Measurements from ENCODE around the gene MSTN. TPM values are rescaled to one million over a fixed set of nuclear protein-coding genes. Genes with fewer than 3 reads are reported as not detected.

Gene MSTN
- polyA plus RNA-seq, 1 donor from 2014 or later, result 1.2 TPM

- H3K9me2 ChIP-seq (ENCODE audit: insufficient read depth, low read length), result no peaks in the 10 kb centered on the region
- no peaks in the 10 kb centered on the region for H3K36me3 ChIP-seq (ENCODE audit: insufficient read depth, low read length)
- no peaks in the 10 kb centered on the region for H3F3A ChIP-seq (ENCODE audit: insufficient read depth, low read length, poor library complexity, severe bottlenecking)
- peak overlapping the region; percentile 37 for H3K4me2 ChIP-seq (ENCODE audit: low read length)
- peak; percentile 77 for TF ChIP-seq POLR2AphosphoS5 (IDR thresholded peaks at IDR 0.05)
- TF ChIP-seq, protein P1, sequence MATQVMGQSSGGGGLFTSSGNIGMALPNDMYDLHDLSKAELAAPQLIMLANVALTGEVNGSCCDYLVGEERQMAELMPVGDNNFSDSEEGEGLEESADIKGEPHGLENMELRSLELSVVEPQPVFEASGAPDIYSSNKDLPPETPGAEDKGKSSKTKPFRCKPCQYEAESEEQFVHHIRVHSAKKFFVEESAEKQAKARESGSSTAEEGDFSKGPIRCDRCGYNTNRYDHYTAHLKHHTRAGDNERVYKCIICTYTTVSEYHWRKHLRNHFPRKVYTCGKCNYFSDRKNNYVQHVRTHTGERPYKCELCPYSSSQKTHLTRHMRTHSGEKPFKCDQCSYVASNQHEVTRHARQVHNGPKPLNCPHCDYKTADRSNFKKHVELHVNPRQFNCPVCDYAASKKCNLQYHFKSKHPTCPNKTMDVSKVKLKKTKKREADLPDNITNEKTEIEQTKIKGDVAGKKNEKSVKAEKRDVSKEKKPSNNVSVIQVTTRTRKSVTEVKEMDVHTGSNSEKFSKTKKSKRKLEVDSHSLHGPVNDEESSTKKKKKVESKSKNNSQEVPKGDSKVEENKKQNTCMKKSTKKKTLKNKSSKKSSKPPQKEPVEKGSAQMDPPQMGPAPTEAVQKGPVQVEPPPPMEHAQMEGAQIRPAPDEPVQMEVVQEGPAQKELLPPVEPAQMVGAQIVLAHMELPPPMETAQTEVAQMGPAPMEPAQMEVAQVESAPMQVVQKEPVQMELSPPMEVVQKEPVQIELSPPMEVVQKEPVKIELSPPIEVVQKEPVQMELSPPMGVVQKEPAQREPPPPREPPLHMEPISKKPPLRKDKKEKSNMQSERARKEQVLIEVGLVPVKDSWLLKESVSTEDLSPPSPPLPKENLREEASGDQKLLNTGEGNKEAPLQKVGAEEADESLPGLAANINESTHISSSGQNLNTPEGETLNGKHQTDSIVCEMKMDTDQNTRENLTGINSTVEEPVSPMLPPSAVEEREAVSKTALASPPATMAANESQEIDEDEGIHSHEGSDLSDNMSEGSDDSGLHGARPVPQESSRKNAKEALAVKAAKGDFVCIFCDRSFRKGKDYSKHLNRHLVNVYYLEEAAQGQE (IDR thresholded peaks at IDR 0.05; ENCODE audit: borderline replicate concordance), result peak; percentile 24
- no peak for TF ChIP-seq RAD21 (conservative IDR thresholded peaks at IDR 0.05)
- peak; percentile 54 for TF ChIP-seq EP300 (conservative IDR thresholded peaks at IDR 0.05; ENCODE audit: poor library complexity, severe bottlenecking)
- TF ChIP-seq, protein P2, sequence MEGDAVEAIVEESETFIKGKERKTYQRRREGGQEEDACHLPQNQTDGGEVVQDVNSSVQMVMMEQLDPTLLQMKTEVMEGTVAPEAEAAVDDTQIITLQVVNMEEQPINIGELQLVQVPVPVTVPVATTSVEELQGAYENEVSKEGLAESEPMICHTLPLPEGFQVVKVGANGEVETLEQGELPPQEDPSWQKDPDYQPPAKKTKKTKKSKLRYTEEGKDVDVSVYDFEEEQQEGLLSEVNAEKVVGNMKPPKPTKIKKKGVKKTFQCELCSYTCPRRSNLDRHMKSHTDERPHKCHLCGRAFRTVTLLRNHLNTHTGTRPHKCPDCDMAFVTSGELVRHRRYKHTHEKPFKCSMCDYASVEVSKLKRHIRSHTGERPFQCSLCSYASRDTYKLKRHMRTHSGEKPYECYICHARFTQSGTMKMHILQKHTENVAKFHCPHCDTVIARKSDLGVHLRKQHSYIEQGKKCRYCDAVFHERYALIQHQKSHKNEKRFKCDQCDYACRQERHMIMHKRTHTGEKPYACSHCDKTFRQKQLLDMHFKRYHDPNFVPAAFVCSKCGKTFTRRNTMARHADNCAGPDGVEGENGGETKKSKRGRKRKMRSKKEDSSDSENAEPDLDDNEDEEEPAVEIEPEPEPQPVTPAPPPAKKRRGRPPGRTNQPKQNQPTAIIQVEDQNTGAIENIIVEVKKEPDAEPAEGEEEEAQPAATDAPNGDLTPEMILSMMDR (IDR thresholded peaks at IDR 0.05; ENCODE audit: poor library complexity, severe bottlenecking), result no peak
- TF ChIP-seq SMC3 (conservative IDR thresholded peaks at IDR 0.05; ENCODE audit: poor library complexity), result no peak
- TF ChIP-seq EZH2 (IDR thresholded peaks at IDR 0.05; ENCODE audit: borderline replicate concordance, insufficient read depth, low read length, poor library complexity, severe bottlenecking), result no peak
- TF ChIP-seq MXI1 (conservative IDR thresholded peaks at IDR 0.05; ENCODE audit: poor library complexity, severe bottlenecking), result no peak
- no peak for TF ChIP-seq TAF1 (IDR thresholded peaks at IDR 0.05; ENCODE audit: low read depth)
- H3K4me3 ChIP-seq (ENCODE audit: low read length), result no peak overlapping the region
- no peaks in the 10 kb centered on the region for H3K79me2 ChIP-seq (replicated peaks; ENCODE audit: insufficient read depth, low read length)
- peak overlapping the region; percentile 53 for H3K9ac ChIP-seq (ENCODE audit: low read length)
- H4K20me1 ChIP-seq (ENCODE audit: insufficient read depth), result no peaks in the 10 kb centered on the region
- H3K9me3 ChIP-seq (ENCODE audit: low read length), result no peaks in the 10 kb centered on the region
- H3K27me3 ChIP-seq (ENCODE audit: insufficient read depth, low read depth, low read length), result no peaks in the 10 kb centered on the region
- H3K27ac ChIP-seq (ENCODE audit: low read length), result peak overlapping the region; percentile 86
- H2AFZ ChIP-seq (ENCODE audit: low read depth, low read length), result peak overlapping the region; percentile 24
Observed at GRCh38 chr2:190050001-190050400, 12.5 kb downstream of the MSTN start.

DNA sequence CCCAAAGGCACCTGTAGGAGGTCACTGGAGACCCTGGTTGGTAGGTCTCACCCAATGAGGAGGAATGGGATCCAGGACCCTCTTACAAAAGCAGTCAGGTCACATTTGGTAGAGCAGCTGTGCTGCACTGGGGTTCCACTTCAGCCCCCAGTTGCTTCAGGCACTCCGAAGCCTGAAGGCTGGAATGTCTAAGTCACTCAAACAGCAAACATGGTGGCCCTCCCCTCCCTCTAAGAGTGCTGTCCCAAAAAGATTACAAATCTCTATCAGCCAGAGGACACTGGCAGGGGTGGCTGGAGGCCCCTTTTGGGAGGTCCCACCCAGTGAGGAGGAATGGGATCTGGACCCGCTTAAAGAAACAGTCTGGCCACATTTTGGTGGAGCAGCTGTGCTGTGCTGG, 17.7 kb downstream of the MSTN start:
- H3K4me2 ChIP-seq (ENCODE audit: low read length), result no peak overlapping the region
- H3K9ac ChIP-seq (ENCODE audit: low read length), result no peak overlapping the region
- no peaks in the 10 kb centered on the region for H3K9me3 ChIP-seq (ENCODE audit: low read length)
- H3K27ac ChIP-seq (ENCODE audit: low read length), result no peak overlapping the region
- TF ChIP-seq POLR2AphosphoS5 (IDR thresholded peaks at IDR 0.05) (no peak), EZH2 (IDR thresholded peaks at IDR 0.05; ENCODE audit: borderline replicate concordance, insufficient read depth, low read length, poor library complexity, severe bottlenecking) (no peak), EP300 (conservative IDR thresholded peaks at IDR 0.05; ENCODE audit: poor library complexity, severe bottlenecking) (no peak)
- TF ChIP-seq, protein P1 (IDR thresholded peaks at IDR 0.05; ENCODE audit: borderline replicate concordance), result no peak
- TF ChIP-seq, protein P2 (IDR thresholded peaks at IDR 0.05; ENCODE audit: poor library complexity, severe bottlenecking), result no peak
- no peaks in the 10 kb centered on the region for H3K9me2 ChIP-seq (ENCODE audit: insufficient read depth, low read length)
- no peak overlapping the region for H3K4me3 ChIP-seq (ENCODE audit: low read length)
- H4K20me1 ChIP-seq (ENCODE audit: insufficient read depth), result no peaks in the 10 kb centered on the region
- H3K27me3 ChIP-seq (ENCODE audit: insufficient read depth, low read depth, low read length), result no peaks in the 10 kb centered on the region
- H3K79me2 ChIP-seq (replicated peaks; ENCODE audit: insufficient read depth, low read length), result no peaks in the 10 kb centered on the region
- no peak overlapping the region for H2AFZ ChIP-seq (ENCODE audit: low read depth, low read length)
- H3K36me3 ChIP-seq (ENCODE audit: insufficient read depth, low read length), result no peaks in the 10 kb centered on the region
- no peaks in the 10 kb centered on the region for H3F3A ChIP-seq (ENCODE audit: insufficient read depth, low read length, poor library complexity, severe bottlenecking)

Measured in neural cell (in vitro differentiated cells).